GM13976 (cell line): ENCODE results near the gene CLK3.

Source experiments
- DNase-seq: peaks from one replicate; pipeline ENCODE4 v3.0.0; 2012; ENCODE audit warnings: low spot score
- CTCF ChIP-seq: IDR thresholded peaks from 2 replicates; pipeline ENCODE4 v1.5.1; 2012; ENCODE audit warnings: borderline replicate concordance, mild to moderate bottlenecking; ENCODE audit not compliant: insufficient read depth; ENCODE audit errors: extremely low read depth, missing control alignments, control extremely low read depth
- in situ Hi-C: fragments of 300-500 bp; cut with MboI; formaldehyde crosslinking; loops from one replicate; pipeline ENCODE4 v1.12.0; 2022; ENCODE audit warnings: low sequenced_read_pairs, mixed read lengths, inconsistent platforms; ENCODE audit not compliant: unreplicated experiment

Gene CLK3

DNA sequence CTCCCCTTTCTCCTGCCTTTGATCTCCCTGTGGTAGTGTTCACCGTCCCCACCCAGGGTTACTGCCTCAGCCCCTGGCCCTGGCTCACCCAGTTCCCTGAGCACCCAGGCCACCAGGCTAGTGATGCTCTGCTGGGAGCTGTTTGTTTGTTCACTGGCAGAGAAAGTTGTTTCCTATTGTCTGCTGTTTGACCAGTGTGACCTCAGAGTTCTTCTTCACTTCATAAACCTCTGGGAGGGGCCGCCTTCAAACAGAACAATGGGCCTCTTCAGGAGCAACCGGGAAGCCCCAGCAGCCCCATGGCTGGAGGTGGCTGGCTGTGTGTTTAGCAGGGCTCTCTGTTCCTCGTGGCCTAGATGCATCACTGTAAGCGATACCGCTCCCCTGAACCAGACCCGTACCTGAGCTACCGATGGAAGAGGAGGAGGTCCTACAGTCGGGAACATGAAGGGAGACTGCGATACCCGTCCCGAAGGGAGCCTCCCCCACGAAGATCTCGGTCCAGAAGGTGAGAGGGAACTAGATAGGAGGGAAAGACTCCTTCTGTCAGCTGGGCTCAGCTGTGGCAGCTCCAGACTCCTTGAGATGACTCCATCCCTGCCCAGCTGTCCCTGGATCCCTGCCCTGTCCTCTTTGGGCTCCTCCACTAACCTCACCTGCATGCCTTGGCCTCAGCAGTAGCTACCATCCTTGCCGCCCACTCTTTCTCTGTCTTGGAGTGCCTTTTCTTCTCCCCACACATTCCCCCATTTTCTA is 3.4 kb downstream of the CLK3 start:
- in situ Hi-C loops, result no loop called here
- no peak for DNase-seq
- no peak for TF ChIP-seq CTCF

GRCh38 chr15:74619916-74620635 is 4.4 kb downstream of the CLK3 start:
- in situ Hi-C loops, result loop anchor here (5.0 kb wide), 1 partner anchor 243 kb away; no protein-coding TSS in a partner anchor
- no peak for TF ChIP-seq CTCF
- no peak for DNase-seq

DNA sequence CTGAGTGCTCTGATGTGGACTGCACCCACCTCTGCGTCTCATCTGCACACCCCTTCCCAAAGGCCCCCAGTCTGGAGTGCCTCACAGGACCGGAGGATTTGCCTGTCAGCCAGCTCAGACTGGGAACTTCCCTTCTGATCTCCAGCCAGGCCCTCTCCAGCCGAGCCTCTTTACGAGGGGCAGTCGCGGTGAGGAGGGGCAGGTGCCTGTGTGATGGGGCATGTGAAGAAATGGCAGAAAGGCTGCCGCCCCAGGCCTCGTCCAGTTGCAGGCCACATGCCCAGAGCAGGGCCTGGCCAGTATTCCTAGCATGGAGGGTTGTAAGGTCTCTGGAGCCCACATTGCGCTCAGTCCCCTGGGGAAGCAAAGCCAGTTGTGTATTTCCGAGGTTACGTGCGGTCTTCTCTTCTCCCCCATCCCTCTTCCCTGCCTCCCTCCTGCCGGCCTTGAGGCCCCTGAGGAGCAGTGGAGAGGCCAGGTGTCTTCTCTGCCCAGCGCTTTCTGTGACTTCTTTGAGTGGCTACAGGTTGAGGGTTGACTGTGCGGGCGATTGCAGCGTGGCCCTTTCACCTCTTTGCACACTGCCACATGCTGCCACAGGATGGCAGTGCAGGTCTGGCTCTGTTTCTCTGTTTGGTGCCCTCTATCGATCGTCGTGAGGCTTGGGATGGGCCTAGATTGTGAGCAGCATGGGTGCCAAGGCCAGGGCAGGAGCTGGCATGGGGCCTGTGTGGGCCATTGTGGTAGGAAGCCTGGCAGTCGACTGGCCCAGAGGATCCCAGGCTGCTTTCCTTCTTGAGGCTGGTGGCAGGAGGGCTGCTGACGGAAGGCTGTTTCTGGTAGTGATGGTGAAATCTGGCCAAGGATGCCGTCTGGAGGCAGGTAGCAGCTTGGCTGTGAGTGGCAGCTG is 5.3 kb downstream of the CLK3 start:
- peak; percentile 87 for DNase-seq
- peak; percentile 89 for TF ChIP-seq CTCF
- in situ Hi-C loops, result loop anchor here (5.0 kb wide), 1 partner anchor 244 kb away; no protein-coding TSS in a partner anchor

DNA sequence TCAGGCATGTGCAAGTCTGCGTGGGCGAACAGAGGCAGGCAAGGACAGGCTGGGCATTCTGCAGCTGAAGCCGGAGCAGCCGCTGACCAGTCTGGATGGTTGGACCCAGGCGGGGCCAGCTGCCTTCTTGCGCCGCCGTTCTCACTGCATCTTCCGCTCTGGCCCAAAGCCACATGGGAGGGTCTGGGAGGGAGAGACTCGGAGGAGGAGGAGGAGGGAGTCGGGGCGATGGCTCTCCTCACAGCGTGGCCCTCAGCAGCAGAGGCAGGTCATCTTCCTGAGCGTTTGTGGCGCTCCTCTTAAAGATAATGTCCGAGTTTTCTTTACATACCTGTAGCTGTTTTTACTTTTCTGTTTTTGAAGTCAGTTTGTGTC is 5.9 kb downstream of the CLK3 start:
- no peak for DNase-seq
- no peak for TF ChIP-seq CTCF
- in situ Hi-C loops, result loop anchor here (5.0 kb wide), 1 partner anchor 244 kb away; no protein-coding TSS in a partner anchor

GRCh38 chr15:74621936-74622335 is 6.3 kb downstream of the CLK3 start:
- TF ChIP-seq CTCF, result no peak
- in situ Hi-C loops, result loop anchor here (5.0 kb wide), 1 partner anchor 245 kb away; no protein-coding TSS in a partner anchor
- DNase-seq, result no peak

- in situ Hi-C loops, result loop anchor here (5.0 kb wide), 1 partner anchor 245 kb away; no protein-coding TSS in a partner anchor
These were observed 7.1 kb downstream of the CLK3 start for GRCh38 chr15:74622758-74623157.

More at GRCh38 chr15:74622758-74623157, 7.1 kb downstream of the CLK3 start:
- DNase-seq, result no peak
- TF ChIP-seq CTCF, result no peak
